Muscle layer of duodenum (tissue), 2 donors: Measurements from ENCODE around the gene B4GALT1.

Experiments used
- H3K27ac ChIP-seq: one replicate; pipeline ENCODE4 v1.7.0; 2013; ENCODE audit warnings: mild to moderate bottlenecking, low read length
- H3K27me3 ChIP-seq: one replicate; pipeline ENCODE4 v1.7.0; 2013; ENCODE audit warnings: low read depth, mild to moderate bottlenecking, control low read depth, low read length
- H3K36me3 ChIP-seq, 2 donors: one replicate each; pipeline ENCODE4 v1.7.0; 2013; ENCODE audit warnings: low read length in 2 of 2, control low read depth in 1 of 2, mild to moderate bottlenecking in 1 of 2; ENCODE audit not compliant: insufficient read depth in 2 of 2, control insufficient read depth in 1 of 2
- H3K4me1 ChIP-seq, 2 donors: one replicate each; pipeline ENCODE4 v1.7.0; 2013; ENCODE audit warnings: low read length in 2 of 2, mild to moderate bottlenecking in 2 of 2, control low read depth in 1 of 2, moderate library complexity in 1 of 2; ENCODE audit not compliant: insufficient read depth in 2 of 2, control insufficient read depth in 1 of 2
- H3K4me3 ChIP-seq, 2 donors: one replicate each; pipeline ENCODE4 v1.7.0; 2013; ENCODE audit warnings: low read length in 2 of 2, low read depth in 1 of 2, mild to moderate bottlenecking in 1 of 2
- H3K9me3 ChIP-seq, 2 donors: one replicate each; pipeline ENCODE4 v1.7.0; 2013; ENCODE audit warnings: low read length in 2 of 2, control low read depth in 1 of 2, mild to moderate bottlenecking in 1 of 2; ENCODE audit not compliant: control insufficient read depth in 1 of 2
- donor health status: healthy.

Gene B4GALT1

GRCh38 chr9:33192493-33193255, 25.5 kb upstream of the B4GALT1 start:
- Histone ChIP-seq H3K4me1 (peaks cover 0 to 20% of the 10 kb centered on the region in 2 donors), H3K27ac (no peak overlapping the region), H3K27me3 (no peaks in the 10 kb centered on the region), H3K9me3 (no peaks in the 10 kb centered on the region), H3K36me3 (no peaks in the 10 kb centered on the region), H3K4me3 (no peak overlapping the region)

- H3K27ac ChIP-seq, result no peak overlapping the region
- no peaks in the 10 kb centered on the region for H3K36me3 ChIP-seq
- no peaks in the 10 kb centered on the region for H3K9me3 ChIP-seq
- H3K27me3 ChIP-seq, result no peaks in the 10 kb centered on the region
- H3K4me1 ChIP-seq, result peaks cover 11 to 37% of the 10 kb centered on the region in 2 donors
- no peak overlapping the region for H3K4me3 ChIP-seq
These were observed 23.0 kb upstream of the B4GALT1 start for GRCh38 chr9:33190021-33190705.

GRCh38 chr9:33189331-33189791, 22.2 kb upstream of the B4GALT1 start:
- Histone ChIP-seq H3K9me3 (no peaks in the 10 kb centered on the region), H3K36me3 (no peaks in the 10 kb centered on the region), H3K4me3 (no peak overlapping the region), H3K27ac (no peak overlapping the region), H3K27me3 (no peaks in the 10 kb centered on the region), H3K4me1 (peaks cover 11 to 37% of the 10 kb centered on the region in 2 donors)

- Histone ChIP-seq H3K4me3 (no peak overlapping the region), H3K4me1 (peaks cover 11 to 37% of the 10 kb centered on the region in 2 donors), H3K27ac (no peak overlapping the region), H3K27me3 (no peaks in the 10 kb centered on the region), H3K36me3 (no peaks in the 10 kb centered on the region), H3K9me3 (no peaks in the 10 kb centered on the region)
These were observed 21.6 kb upstream of the B4GALT1 start for GRCh38 chr9:33188711-33189110.

GRCh38 chr9:33187519-33188218, 20.5 kb upstream of the B4GALT1 start:
- no peak overlapping the region for H3K27ac ChIP-seq
- no peaks in the 10 kb centered on the region for H3K36me3 ChIP-seq
- no peaks in the 10 kb centered on the region for H3K9me3 ChIP-seq
- H3K4me3 ChIP-seq, result no peak overlapping the region
- H3K27me3 ChIP-seq, result no peaks in the 10 kb centered on the region
- peaks cover 11 to 37% of the 10 kb centered on the region in 2 donors for H3K4me1 ChIP-seq

GRCh38 chr9:33186457-33187168, 19.5 kb upstream of the B4GALT1 start:
- Histone ChIP-seq H3K27ac (no peak overlapping the region), H3K27me3 (no peaks in the 10 kb centered on the region)

GRCh38 chr9:33185858-33186257, 18.7 kb upstream of the B4GALT1 start:
- Histone ChIP-seq H3K9me3 (no peaks in the 10 kb centered on the region), H3K27ac (peak overlapping the region; percentile 30), H3K36me3 (no peaks in the 10 kb centered on the region), H3K4me3 (no peak overlapping the region), H3K4me1 (peaks cover 11 to 37% of the 10 kb centered on the region in 2 donors), H3K27me3 (no peaks in the 10 kb centered on the region)

More at GRCh38 chr9:33186457-33187168, 19.5 kb upstream of the B4GALT1 start:
- H3K9me3 ChIP-seq, result no peaks in the 10 kb centered on the region
- H3K4me1 ChIP-seq, result peaks cover 11 to 37% of the 10 kb centered on the region in 2 donors
- H3K36me3 ChIP-seq, result no peaks in the 10 kb centered on the region
- H3K4me3 ChIP-seq, result no peak overlapping the region

- Histone ChIP-seq H3K4me1 (peaks cover 11 to 37% of the 10 kb centered on the region in 2 donors), H3K27me3 (no peaks in the 10 kb centered on the region), H3K9me3 (no peaks in the 10 kb centered on the region), H3K36me3 (no peaks in the 10 kb centered on the region), H3K4me3 (no peak overlapping the region), H3K27ac (no peak overlapping the region)
These were observed 18.3 kb upstream of the B4GALT1 start for GRCh38 chr9:33185406-33185805.

- Histone ChIP-seq H3K36me3 (no peaks in the 10 kb centered on the region), H3K27ac (no peak overlapping the region), H3K27me3 (no peaks in the 10 kb centered on the region), H3K9me3 (no peaks in the 10 kb centered on the region), H3K4me1 (peaks cover 11 to 37% of the 10 kb centered on the region in 2 donors), H3K4me3 (no peak overlapping the region)
These were observed 17.8 kb upstream of the B4GALT1 start for GRCh38 chr9:33184963-33185362.

- peaks cover 11 to 20% of the 10 kb centered on the region in 2 donors for H3K4me1 ChIP-seq
- no peaks in the 10 kb centered on the region for H3K36me3 ChIP-seq
- no peak overlapping the region for H3K4me3 ChIP-seq
- H3K27me3 ChIP-seq, result no peaks in the 10 kb centered on the region
- no peak overlapping the region for H3K27ac ChIP-seq
- no peaks in the 10 kb centered on the region for H3K9me3 ChIP-seq
These were observed 15.4 kb upstream of the B4GALT1 start for GRCh38 chr9:33182519-33182918.
